ENCODE results near the gene DNASE1L1.

Gene DNASE1L1

GRCh38 chrX:154371017-154371788 is 37.9 kb downstream of the DNASE1L1 start (continued):
- TF ChIP-seq ZNF670 (tag by site-specific recombination; IDR thresholded peaks at IDR 0.05; ENCODE audit: low read depth): no peak
- TF ChIP-seq ZNF660 (tag by site-specific recombination; IDR thresholded peaks at IDR 0.05): peak; percentile 52
- no peak; the same call in 1 of the 2 replicates for TF ChIP-seq ZFHX2 (tag by site-specific recombination; conservative IDR thresholded peaks at IDR 0.05)
- peak; percentile 94 for TF ChIP-seq ZNF692 (tag by site-specific recombination; IDR thresholded peaks at IDR 0.05)

- ChIA-PET POLR2A (interaction anchor here (0.8 to 4.3 kb wide), 31 partner anchors 8 to 576 kb away, joined by 3 to 48 read pairs (median 6); partner anchors contain the start of genes ATP6AP1, DNASE1L1, EMD and HCFC1), CTCF (no interaction called here)
- Histone ChIP-seq H3K9me3 (ENCODE audit: control insufficient read depth, insufficient read depth, low read depth, low read length) (no peaks in the 10 kb centered on the region), H3K36me3 (ENCODE audit: control insufficient read depth in 2 of 2, insufficient read depth in 1 of 2, low read length in 2 of 2) (peaks cover 0 to 43% of the 10 kb centered on the region in 2 experiments; a peak in 1 of 3 replicates), H3K4me3 (ENCODE audit: low read depth, low read length) (peak overlapping the region; percentile 68), H3K4me1 (ENCODE audit: control insufficient read depth, insufficient read depth, low read length) (peaks cover 16% of the 10 kb centered on the region), H3K27ac (ENCODE audit: extremely low read depth, low read depth, low read length) (peak overlapping the region; percentile 93)
- TF ChIP-seq ZNF341 (tag by site-specific recombination; IDR thresholded peaks at IDR 0.05; ENCODE audit: low read depth): peak; percentile 80
- TF ChIP-seq ZNF404 (tag by site-specific recombination; IDR thresholded peaks at IDR 0.05): no peak
- TF ChIP-seq ZNF398 (tag by site-specific recombination; IDR thresholded peaks at IDR 0.05): no peak
- TF ChIP-seq ZNF416 (tag by site-specific recombination; IDR thresholded peaks at IDR 0.05): no peak
- TF ChIP-seq ZNF677 (tag by site-specific recombination; IDR thresholded peaks at IDR 0.05): 0 out of 2 replicates have a peak, but pooled peaks have one; percentile 1
- 0 out of 2 replicates have a peak, but pooled peaks have one; percentile 18 for TF ChIP-seq KLF9 (tag by site-specific recombination; IDR thresholded peaks at IDR 0.05; ENCODE audit: low read depth)
- TF ChIP-seq KLF10 (tag by site-specific recombination; IDR thresholded peaks at IDR 0.05): peak; percentile 12; the same call in 1 of the 2 replicates
- 0 out of 2 replicates have a peak, but pooled peaks have one; percentile 64 for TF ChIP-seq ZNF645 (tag by site-specific recombination; IDR thresholded peaks at IDR 0.05)
- no peak for TF ChIP-seq TSHZ1 (tag by site-specific recombination; IDR thresholded peaks at IDR 0.05; ENCODE audit: borderline replicate concordance)
- no peak for TF ChIP-seq ZNF518A (tag by site-specific recombination; conservative IDR thresholded peaks at IDR 0.05; ENCODE audit: low read depth)
- TF ChIP-seq ZBTB48 (tag by site-specific recombination; IDR thresholded peaks at IDR 0.05): peak; percentile 10; the same call in 1 of the 2 replicates
- peak; percentile 30; the same call in 1 of the 2 replicates for TF ChIP-seq ZBTB11 (tag by site-specific recombination; conservative IDR thresholded peaks at IDR 0.05; ENCODE audit: low read depth)
Measured at GRCh38 chrX:154370300-154371016, 38.6 kb downstream of the DNASE1L1 start.

All from HEK293 (cell line).